ENCODE results near the gene SMAGP. TPM values are rescaled to one million over a fixed set of nuclear protein-coding genes. Genes with fewer than 3 reads are reported as not detected.
"Not testable (repeated sequence)": the region's sequence is repeated elsewhere in the genome, so short reads cannot be mapped to it uniquely, and the experiment has no call there.

SMAGP gene
- total RNA-seq, 3 donors from 2014 or later = 5.8 to 16.1 (median 15.5) TPM

DNA sequence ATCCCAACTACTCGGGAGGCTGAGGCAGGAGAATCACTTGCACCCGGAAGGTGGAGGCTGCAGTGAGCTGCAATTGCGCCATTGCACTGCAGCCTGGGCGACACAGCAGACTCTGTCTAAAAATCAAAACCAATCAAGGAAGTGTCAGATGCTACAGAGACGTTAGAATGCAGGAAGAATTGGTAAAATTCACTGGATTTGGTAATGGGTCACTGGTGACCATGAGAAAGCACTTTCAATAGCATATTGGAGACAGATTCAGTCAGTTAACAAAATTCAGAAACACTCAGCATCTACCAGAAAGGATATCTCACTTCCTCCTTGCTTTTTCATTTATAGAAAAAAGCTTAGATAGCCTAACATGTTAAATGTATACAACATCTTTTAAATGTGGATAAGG, 36.3 kb upstream of the SMAGP start:
- intact Hi-C loops (cut with DNase I; ENCODE audit: low total_unique reads) = no loop called here
- TF ChIP-seq POLR2AphosphoS5 (IDR thresholded peaks at IDR 0.05) = no peak
- TF ChIP-seq, protein P1, sequence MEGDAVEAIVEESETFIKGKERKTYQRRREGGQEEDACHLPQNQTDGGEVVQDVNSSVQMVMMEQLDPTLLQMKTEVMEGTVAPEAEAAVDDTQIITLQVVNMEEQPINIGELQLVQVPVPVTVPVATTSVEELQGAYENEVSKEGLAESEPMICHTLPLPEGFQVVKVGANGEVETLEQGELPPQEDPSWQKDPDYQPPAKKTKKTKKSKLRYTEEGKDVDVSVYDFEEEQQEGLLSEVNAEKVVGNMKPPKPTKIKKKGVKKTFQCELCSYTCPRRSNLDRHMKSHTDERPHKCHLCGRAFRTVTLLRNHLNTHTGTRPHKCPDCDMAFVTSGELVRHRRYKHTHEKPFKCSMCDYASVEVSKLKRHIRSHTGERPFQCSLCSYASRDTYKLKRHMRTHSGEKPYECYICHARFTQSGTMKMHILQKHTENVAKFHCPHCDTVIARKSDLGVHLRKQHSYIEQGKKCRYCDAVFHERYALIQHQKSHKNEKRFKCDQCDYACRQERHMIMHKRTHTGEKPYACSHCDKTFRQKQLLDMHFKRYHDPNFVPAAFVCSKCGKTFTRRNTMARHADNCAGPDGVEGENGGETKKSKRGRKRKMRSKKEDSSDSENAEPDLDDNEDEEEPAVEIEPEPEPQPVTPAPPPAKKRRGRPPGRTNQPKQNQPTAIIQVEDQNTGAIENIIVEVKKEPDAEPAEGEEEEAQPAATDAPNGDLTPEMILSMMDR (IDR thresholded peaks at IDR 0.05) = no peak
- no peak for TF ChIP-seq POLR2A (IDR thresholded peaks at IDR 0.05)
- no peak for DNase-seq (ENCODE audit: low spot score in 2 of 2)
- Histone ChIP-seq H3K27ac (no peak overlapping the region), H3K4me3 (no peak overlapping the region), H3K36me3 (no peaks in the 10 kb centered on the region), H3K27me3 (no peaks in the 10 kb centered on the region), H3K9me3 (no peaks in the 10 kb centered on the region), H3K4me1 (no peaks in the 10 kb centered on the region)

DNA sequence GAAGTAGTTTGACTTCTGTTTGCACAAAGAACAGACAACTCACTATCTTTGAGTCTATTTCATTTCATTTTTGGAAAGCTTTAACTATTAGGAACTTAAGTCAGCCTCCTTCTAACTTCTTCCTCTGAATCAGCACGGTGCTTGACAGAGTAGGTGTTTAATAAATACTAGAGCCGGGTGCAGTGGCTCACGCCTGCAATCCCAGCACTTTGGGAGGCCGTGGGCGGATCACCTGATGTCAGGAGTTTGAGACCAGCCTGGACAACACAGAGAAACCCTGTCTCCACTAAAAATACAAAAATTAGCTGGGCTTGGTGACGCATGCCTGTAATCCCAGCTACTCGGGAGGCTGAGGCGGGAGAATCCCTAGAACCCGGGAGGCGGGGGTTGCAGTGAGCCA, 30.6 kb upstream of the SMAGP start:
- H3K4me1 ChIP-seq; H3K4me3 ChIP-seq; DNase-seq (ENCODE audit: low spot score in 2 of 2); H3K36me3 ChIP-seq; intact Hi-C loops (cut with DNase I; ENCODE audit: low total_unique reads); H3K27ac ChIP-seq; H3K27me3 ChIP-seq; H3K9me3 ChIP-seq: not testable (repeated sequence)

DNA sequence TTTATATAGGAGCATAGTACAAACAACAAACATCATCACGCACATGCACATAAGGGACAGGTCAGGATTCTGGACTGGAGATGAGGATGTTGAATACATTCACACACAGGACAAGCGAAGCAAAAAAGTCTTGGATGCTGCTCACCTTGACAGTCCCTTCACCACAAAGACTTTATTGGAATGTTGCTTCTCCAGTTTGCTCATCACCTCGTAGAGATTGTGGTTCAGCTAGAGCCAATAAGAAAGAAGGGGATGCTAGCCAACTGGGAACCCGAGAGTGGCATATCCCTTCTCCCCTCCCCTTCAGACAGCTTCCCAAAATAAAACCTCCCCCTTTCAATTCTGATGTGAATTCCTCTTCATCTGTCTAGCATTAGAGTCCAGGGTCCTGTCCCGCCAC, 25.4 kb upstream of the SMAGP start:
- Histone ChIP-seq H3K4me3 (no peak overlapping the region), H3K36me3 (no peaks in the 10 kb centered on the region), H3K4me1 (no peaks in the 10 kb centered on the region), H3K27me3 (no peaks in the 10 kb centered on the region), H3K9me3 (no peaks in the 10 kb centered on the region), H3K27ac (peak overlapping the region in 1 of 2 donors; percentile 66)
- DNase-seq (ENCODE audit: low spot score in 2 of 2) = peak in 1 of 2 donors; percentile 23
- TF ChIP-seq, protein P1 (IDR thresholded peaks at IDR 0.05) = no peak
- TF ChIP-seq POLR2AphosphoS5 (IDR thresholded peaks at IDR 0.05) = no peak
- TF ChIP-seq POLR2A (IDR thresholded peaks at IDR 0.05) = no peak
- intact Hi-C loops (cut with DNase I; ENCODE audit: low total_unique reads) = no loop called here

DNA sequence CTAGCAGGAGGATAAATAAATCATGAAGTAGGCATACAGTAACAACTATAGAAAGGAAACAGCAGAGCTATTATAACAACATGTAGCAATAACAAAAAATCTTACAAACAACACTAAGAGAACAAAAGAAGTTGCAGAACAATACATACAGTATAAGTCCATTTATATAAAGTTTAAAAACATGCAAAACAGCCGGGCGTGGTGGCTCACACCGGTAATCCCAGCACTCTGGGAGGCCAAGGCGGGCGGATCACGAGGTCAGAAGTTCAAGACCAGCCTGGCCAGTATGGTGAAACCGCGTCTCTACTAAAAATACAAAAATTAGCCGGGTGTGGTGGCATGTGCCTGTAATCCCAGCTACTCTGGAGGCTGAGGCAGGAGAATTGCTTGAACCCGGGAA, 23.9 kb upstream of the SMAGP start:
- H3K4me1 ChIP-seq; H3K36me3 ChIP-seq; H3K4me3 ChIP-seq; intact Hi-C loops (cut with DNase I; ENCODE audit: low total_unique reads); H3K27me3 ChIP-seq; H3K27ac ChIP-seq; H3K9me3 ChIP-seq; DNase-seq (ENCODE audit: low spot score in 2 of 2): not testable (repeated sequence)

DNA sequence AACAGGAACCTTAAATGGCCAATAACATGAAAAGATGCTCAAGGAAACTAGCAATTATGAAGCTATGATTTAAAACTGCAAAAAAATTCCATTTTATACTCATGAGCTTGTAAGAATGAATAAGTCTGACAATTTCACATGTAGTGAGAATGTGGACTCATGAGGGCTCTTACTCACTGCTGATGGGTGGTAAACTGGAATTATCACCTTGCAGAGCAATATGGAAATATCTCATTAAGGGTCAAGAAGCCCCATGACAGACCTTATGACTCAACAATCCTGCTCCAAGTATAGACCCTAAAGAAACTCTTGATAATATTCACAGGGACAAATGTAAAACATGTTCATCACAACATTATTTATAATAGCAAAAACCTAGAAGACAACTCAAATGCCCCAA, 23.5 kb upstream of the SMAGP start:
- Histone ChIP-seq H3K9me3 (no peaks in the 10 kb centered on the region), H3K4me1 (no peaks in the 10 kb centered on the region), H3K4me3 (no peak overlapping the region), H3K27me3 (no peaks in the 10 kb centered on the region), H3K27ac (no peak overlapping the region), H3K36me3 (no peaks in the 10 kb centered on the region)
- intact Hi-C loops (cut with DNase I; ENCODE audit: low total_unique reads) = no loop called here
- TF ChIP-seq POLR2AphosphoS5 (IDR thresholded peaks at IDR 0.05) (no peak), POLR2A (IDR thresholded peaks at IDR 0.05) (no peak)
- TF ChIP-seq, protein P1 (IDR thresholded peaks at IDR 0.05) = no peak
- no peak for DNase-seq (ENCODE audit: low spot score in 2 of 2)

DNA sequence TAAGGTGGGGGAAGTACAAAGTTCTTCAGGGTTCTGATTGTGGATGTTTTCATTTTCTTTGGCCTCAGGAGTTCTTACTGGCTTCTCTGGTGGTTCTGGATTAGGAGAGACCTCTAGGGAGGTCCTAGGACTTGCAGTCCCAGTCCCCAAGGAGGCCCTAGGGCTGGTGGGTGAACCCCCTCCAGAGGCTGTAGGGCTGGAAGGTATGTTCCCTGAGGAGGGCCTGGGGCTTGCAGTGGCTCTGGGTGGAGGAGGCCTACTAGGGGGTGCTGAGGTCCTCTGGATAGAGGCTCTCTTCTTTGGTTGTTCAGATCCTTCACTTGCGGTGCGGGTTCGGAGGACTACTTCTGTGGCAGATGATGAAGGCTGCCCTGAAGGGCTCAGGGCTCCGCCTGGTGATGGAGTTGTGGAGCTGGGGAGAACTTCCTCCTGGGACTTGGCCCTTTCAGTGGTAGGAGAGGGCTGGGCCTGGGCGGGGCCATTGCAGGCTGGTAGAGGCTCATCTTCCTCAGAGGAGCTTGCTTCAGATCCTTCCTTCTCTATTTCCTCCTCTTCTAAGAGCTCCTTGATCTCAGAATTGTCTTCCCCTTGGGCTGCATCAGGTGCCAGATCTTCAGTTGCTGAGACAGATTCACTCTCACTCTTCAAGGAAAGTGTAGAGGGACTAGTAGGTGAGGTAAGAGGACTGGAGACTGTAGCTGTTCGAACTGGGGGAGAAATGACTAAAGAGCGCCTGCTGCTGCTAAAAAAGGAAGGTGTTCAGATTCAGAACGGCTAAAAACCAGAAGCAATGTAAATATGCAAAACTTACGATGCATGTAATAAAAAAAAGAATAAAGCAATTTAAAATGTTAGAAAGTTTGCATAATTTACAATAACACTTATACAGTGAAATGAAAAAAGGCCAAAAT, 21.6 kb upstream of the SMAGP start:
- H3K4me1 ChIP-seq; H3K36me3 ChIP-seq; DNase-seq (ENCODE audit: low spot score in 2 of 2); H3K27ac ChIP-seq; intact Hi-C loops (cut with DNase I; ENCODE audit: low total_unique reads); H3K4me3 ChIP-seq; H3K9me3 ChIP-seq; H3K27me3 ChIP-seq: not testable (repeated sequence)
